Neural progenitor cell (in vitro differentiated cells): ENCODE measurements around the gene FARS2.

Experiments used
- CTCF ChIP-seq: fragments of 200-600 bp; sonication (generic); IDR thresholded peaks from 2 replicates; pipeline ENCODE4 v1.5.1; 2017; ENCODE audit warnings: antibody characterized with exemption, mild to moderate bottlenecking
- EZH2 ChIP-seq: fragments of 200-600 bp; sonication (generic); IDR thresholded peaks from 2 replicates; pipeline ENCODE4 v1.6.1; 2017; ENCODE audit warnings: antibody characterized with exemption, mild to moderate bottlenecking, moderate library complexity
- EZH2phosphoT487 ChIP-seq: fragments of 200-600 bp; sonication (generic); IDR thresholded peaks from 2 replicates; pipeline ENCODE4 v1.6.1; 2017; ENCODE audit warnings: antibody characterized with exemption

DNA sequence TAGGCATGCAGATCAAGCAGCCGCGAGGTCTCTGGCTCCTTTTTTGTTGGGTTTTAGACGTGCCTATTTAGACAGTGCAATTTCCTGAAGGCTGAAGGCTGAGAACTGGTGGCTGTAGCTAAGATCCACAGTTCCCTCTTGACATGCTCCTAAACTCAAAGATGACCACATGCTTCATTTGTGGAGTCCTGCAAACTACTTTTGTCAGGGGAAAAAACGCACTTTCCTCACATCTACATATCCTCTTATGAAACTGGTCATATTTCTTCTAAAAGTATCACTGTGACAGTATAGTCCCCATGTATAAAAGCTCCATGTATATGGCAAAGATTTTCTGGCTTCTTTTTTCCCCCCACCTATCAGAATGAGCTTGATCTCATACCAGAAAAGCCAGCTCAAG lies 31.2 kb upstream of the FARS2 start:
- TF ChIP-seq CTCF = no peak
- no peak for TF ChIP-seq EZH2
- TF ChIP-seq EZH2phosphoT487 = no peak
